ENCODE data around the gene ISG20. TPM values are rescaled to one million over a fixed set of nuclear protein-coding genes. Genes with fewer than 3 reads are reported as not detected.

Gene ISG20
- total and polyA plus RNA-seq, 5 donors from 2014 or later, result 257 to 832 (median 763) TPM

GRCh38 chr15:88656760-88657221, 18.0 kb downstream of the ISG20 start:
- Histone ChIP-seq H3K27ac (ENCODE audit: insufficient read depth, low read length, poor library complexity, severe bottlenecking) (peak overlapping the region; percentile 41), H3K4me1 (ENCODE audit: control insufficient read depth, insufficient read depth, low read length, poor library complexity, severe bottlenecking) (peaks cover 54% of the 10 kb centered on the region), H3K36me3 (ENCODE audit: control insufficient read depth, insufficient read depth, low read length) (peaks cover 25% of the 10 kb centered on the region), H3K27me3 (ENCODE audit: control insufficient read depth, insufficient read depth, low read length) (no peaks in the 10 kb centered on the region), H3K9me3 (ENCODE audit: control insufficient read depth in 2 of 2, low read length in 2 of 2) (no peaks in the 10 kb centered on the region), H3K4me3 (ENCODE audit: low read depth, low read length) (no peak overlapping the region)
- H3K27ac Mint-ChIP-seq, result peak overlapping the region; percentile 63 to 85 (median 80)
- peaks cover 5 to 82% (median 47%) of the 10 kb centered on the region in 4 donors for H3K4me1 Mint-ChIP-seq
- no peak for DNase-seq
- peak overlapping the region in 2 of 4 donors; percentile 22 to 66 for H3K4me3 Mint-ChIP-seq
- H3K27me3 Mint-ChIP-seq, result no peaks in the 10 kb centered on the region
- peak in 1 of 2 donors; percentile 33 for ATAC-seq (ENCODE audit: low read depth in 2 of 2)
- peaks cover 19% of the 10 kb centered on the region for H3K36me3 Mint-ChIP-seq
- no peaks in the 10 kb centered on the region for H3K9me3 Mint-ChIP-seq

GRCh38 chr15:88657326-88658069, 18.7 kb downstream of the ISG20 start:
- peaks cover 5 to 82% (median 46%) of the 10 kb centered on the region in 4 donors for H3K4me1 Mint-ChIP-seq
- H3K27ac Mint-ChIP-seq, result peak overlapping the region; percentile 74 to 85 (median 80)
- ATAC-seq (ENCODE audit: low read depth in 2 of 2) (no peak), DNase-seq (no peak)
- Histone ChIP-seq H3K9me3 (ENCODE audit: control insufficient read depth in 2 of 2, low read length in 2 of 2) (no peaks in the 10 kb centered on the region), H3K27me3 (ENCODE audit: control insufficient read depth, insufficient read depth, low read length) (no peaks in the 10 kb centered on the region), H3K36me3 (ENCODE audit: control insufficient read depth, insufficient read depth, low read length) (peaks cover 25% of the 10 kb centered on the region), H3K4me3 (ENCODE audit: low read depth, low read length) (no peak overlapping the region), H3K4me1 (ENCODE audit: control insufficient read depth, insufficient read depth, low read length, poor library complexity, severe bottlenecking) (peaks cover 50% of the 10 kb centered on the region), H3K27ac (ENCODE audit: insufficient read depth, low read length, poor library complexity, severe bottlenecking) (peak overlapping the region; percentile 41)
- peaks cover 23% of the 10 kb centered on the region for H3K36me3 Mint-ChIP-seq
- H3K4me3 Mint-ChIP-seq, result peak overlapping the region in 2 of 4 donors; percentile 22 to 66
- H3K27me3 Mint-ChIP-seq, result no peaks in the 10 kb centered on the region
- H3K9me3 Mint-ChIP-seq, result no peaks in the 10 kb centered on the region

- peak overlapping the region in 1 of 4 donors; percentile 44 for H3K4me3 Mint-ChIP-seq
- Histone ChIP-seq H3K27ac (ENCODE audit: insufficient read depth, low read length, poor library complexity, severe bottlenecking) (peak overlapping the region; percentile 41), H3K9me3 (ENCODE audit: control insufficient read depth in 2 of 2, low read length in 2 of 2) (no peaks in the 10 kb centered on the region), H3K36me3 (ENCODE audit: control insufficient read depth, insufficient read depth, low read length) (peaks cover 20% of the 10 kb centered on the region), H3K4me1 (ENCODE audit: control insufficient read depth, insufficient read depth, low read length, poor library complexity, severe bottlenecking) (peaks cover 43% of the 10 kb centered on the region), H3K27me3 (ENCODE audit: control insufficient read depth, insufficient read depth, low read length) (no peaks in the 10 kb centered on the region), H3K4me3 (ENCODE audit: low read depth, low read length) (no peak overlapping the region)
- DNase-seq (no peak), ATAC-seq (ENCODE audit: low read depth in 2 of 2) (no peak)
- H3K4me1 Mint-ChIP-seq, result peaks cover 5 to 76% (median 38%) of the 10 kb centered on the region in 4 donors
- H3K36me3 Mint-ChIP-seq, result peaks cover 15% of the 10 kb centered on the region
- no peaks in the 10 kb centered on the region for H3K9me3 Mint-ChIP-seq
- peak overlapping the region; percentile 55 to 85 (median 74) for H3K27ac Mint-ChIP-seq
- no peaks in the 10 kb centered on the region for H3K27me3 Mint-ChIP-seq
These were observed 19.5 kb downstream of the ISG20 start for GRCh38 chr15:88658070-88658965.

- DNase-seq, result no peak
- Mint-ChIP-seq H3K27me3 (no peaks in the 10 kb centered on the region), H3K27ac (peak overlapping the region; percentile 55 to 85 (median 71)), H3K4me1 (peaks cover 5 to 78% (median 42%) of the 10 kb centered on the region in 4 donors), H3K9me3 (no peaks in the 10 kb centered on the region), H3K4me3 (no peak overlapping the region), H3K36me3 (peaks cover 15% of the 10 kb centered on the region)
- H3K4me1 ChIP-seq (ENCODE audit: control insufficient read depth, insufficient read depth, low read length, poor library complexity, severe bottlenecking), result peaks cover 39% of the 10 kb centered on the region
- H3K9me3 ChIP-seq (ENCODE audit: control insufficient read depth in 2 of 2, low read length in 2 of 2), result no peaks in the 10 kb centered on the region
- H3K27ac ChIP-seq (ENCODE audit: insufficient read depth, low read length, poor library complexity, severe bottlenecking), result no peak overlapping the region
- peak; percentile 17 to 25 for ATAC-seq (ENCODE audit: low read depth in 2 of 2)
- no peaks in the 10 kb centered on the region for H3K27me3 ChIP-seq (ENCODE audit: control insufficient read depth, insufficient read depth, low read length)
- H3K4me3 ChIP-seq (ENCODE audit: low read depth, low read length), result no peak overlapping the region
- H3K36me3 ChIP-seq (ENCODE audit: control insufficient read depth, insufficient read depth, low read length), result peaks cover 13% of the 10 kb centered on the region
These were observed 20.4 kb downstream of the ISG20 start for GRCh38 chr15:88658972-88659931.

- H3K9me3 ChIP-seq (ENCODE audit: control insufficient read depth in 2 of 2, low read length in 2 of 2), result no peaks in the 10 kb centered on the region
- no peak overlapping the region for H3K4me3 ChIP-seq (ENCODE audit: low read depth, low read length)
- Mint-ChIP-seq H3K27ac (peak overlapping the region in 2 of 3 donors; percentile 66 to 83), H3K4me1 (peaks cover 4 to 64% (median 37%) of the 10 kb centered on the region in 4 donors), H3K4me3 (no peak overlapping the region), H3K27me3 (no peaks in the 10 kb centered on the region), H3K9me3 (no peaks in the 10 kb centered on the region), H3K36me3 (peaks cover 11% of the 10 kb centered on the region)
- no peak for ATAC-seq (ENCODE audit: low read depth in 2 of 2)
- no peak overlapping the region for H3K27ac ChIP-seq (ENCODE audit: insufficient read depth, low read length, poor library complexity, severe bottlenecking)
- no peaks in the 10 kb centered on the region for H3K36me3 ChIP-seq (ENCODE audit: control insufficient read depth, insufficient read depth, low read length)
- H3K4me1 ChIP-seq (ENCODE audit: control insufficient read depth, insufficient read depth, low read length, poor library complexity, severe bottlenecking), result peaks cover 22% of the 10 kb centered on the region
- no peak for DNase-seq
- no peaks in the 10 kb centered on the region for H3K27me3 ChIP-seq (ENCODE audit: control insufficient read depth, insufficient read depth, low read length)
These were observed 22.4 kb downstream of the ISG20 start for GRCh38 chr15:88661041-88661700.

GRCh38 chr15:88661761-88662556, 23.1 kb downstream of the ISG20 start:
- no peak overlapping the region for H3K27ac ChIP-seq (ENCODE audit: insufficient read depth, low read length, poor library complexity, severe bottlenecking)
- H3K27ac Mint-ChIP-seq, result peak overlapping the region in 2 of 3 donors; percentile 1 to 5
- peaks cover 16% of the 10 kb centered on the region for H3K4me1 ChIP-seq (ENCODE audit: control insufficient read depth, insufficient read depth, low read length, poor library complexity, severe bottlenecking)
- no peak overlapping the region for H3K4me3 Mint-ChIP-seq
- H3K4me1 Mint-ChIP-seq, result peaks cover 4 to 58% (median 36%) of the 10 kb centered on the region in 4 donors
- H3K36me3 ChIP-seq (ENCODE audit: control insufficient read depth, insufficient read depth, low read length), result no peaks in the 10 kb centered on the region
- no peaks in the 10 kb centered on the region for H3K9me3 ChIP-seq (ENCODE audit: control insufficient read depth in 2 of 2, low read length in 2 of 2)
- no peaks in the 10 kb centered on the region for H3K9me3 Mint-ChIP-seq
- no peak overlapping the region for H3K4me3 ChIP-seq (ENCODE audit: low read depth, low read length)
- no peaks in the 10 kb centered on the region for H3K27me3 Mint-ChIP-seq
- ATAC-seq (ENCODE audit: low read depth in 2 of 2) (no peak), DNase-seq (no peak)
- H3K36me3 Mint-ChIP-seq, result peaks cover 11% of the 10 kb centered on the region
- H3K27me3 ChIP-seq (ENCODE audit: control insufficient read depth, insufficient read depth, low read length), result no peaks in the 10 kb centered on the region
